GM12872 (cell line): ENCODE measurements around the gene TTC28.

Source experiments
- TF ChIP-seq, protein P1 (sequence below): IDR thresholded peaks from 3 replicates; pipeline ENCODE4 v1.5.1; 2011; ENCODE audit warnings: low read depth, mild to moderate bottlenecking, low read length, moderate library complexity; ENCODE audit not compliant: insufficient read depth

Gene TTC28

DNA sequence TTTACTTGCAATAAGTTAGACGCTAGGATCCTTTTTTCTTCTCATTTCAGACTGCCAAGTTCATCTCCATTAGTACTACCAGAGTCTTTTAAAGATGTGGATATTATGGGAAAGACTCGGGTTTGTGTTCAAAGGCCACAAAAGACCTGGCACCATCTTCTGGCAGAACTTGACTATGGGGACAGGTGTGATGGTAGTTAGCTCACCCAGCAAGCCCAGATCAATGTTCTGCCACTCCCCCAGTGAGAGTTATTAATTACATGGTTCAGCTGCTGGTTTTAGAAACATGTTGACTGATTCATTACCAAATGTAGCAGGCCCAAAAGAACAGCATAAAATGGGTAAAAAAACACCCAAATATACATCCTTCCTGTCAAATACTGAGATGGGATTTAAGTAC, 427.1 kb downstream of the TTC28 start:
- TF ChIP-seq, protein P1, sequence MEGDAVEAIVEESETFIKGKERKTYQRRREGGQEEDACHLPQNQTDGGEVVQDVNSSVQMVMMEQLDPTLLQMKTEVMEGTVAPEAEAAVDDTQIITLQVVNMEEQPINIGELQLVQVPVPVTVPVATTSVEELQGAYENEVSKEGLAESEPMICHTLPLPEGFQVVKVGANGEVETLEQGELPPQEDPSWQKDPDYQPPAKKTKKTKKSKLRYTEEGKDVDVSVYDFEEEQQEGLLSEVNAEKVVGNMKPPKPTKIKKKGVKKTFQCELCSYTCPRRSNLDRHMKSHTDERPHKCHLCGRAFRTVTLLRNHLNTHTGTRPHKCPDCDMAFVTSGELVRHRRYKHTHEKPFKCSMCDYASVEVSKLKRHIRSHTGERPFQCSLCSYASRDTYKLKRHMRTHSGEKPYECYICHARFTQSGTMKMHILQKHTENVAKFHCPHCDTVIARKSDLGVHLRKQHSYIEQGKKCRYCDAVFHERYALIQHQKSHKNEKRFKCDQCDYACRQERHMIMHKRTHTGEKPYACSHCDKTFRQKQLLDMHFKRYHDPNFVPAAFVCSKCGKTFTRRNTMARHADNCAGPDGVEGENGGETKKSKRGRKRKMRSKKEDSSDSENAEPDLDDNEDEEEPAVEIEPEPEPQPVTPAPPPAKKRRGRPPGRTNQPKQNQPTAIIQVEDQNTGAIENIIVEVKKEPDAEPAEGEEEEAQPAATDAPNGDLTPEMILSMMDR, result no peak

DNA sequence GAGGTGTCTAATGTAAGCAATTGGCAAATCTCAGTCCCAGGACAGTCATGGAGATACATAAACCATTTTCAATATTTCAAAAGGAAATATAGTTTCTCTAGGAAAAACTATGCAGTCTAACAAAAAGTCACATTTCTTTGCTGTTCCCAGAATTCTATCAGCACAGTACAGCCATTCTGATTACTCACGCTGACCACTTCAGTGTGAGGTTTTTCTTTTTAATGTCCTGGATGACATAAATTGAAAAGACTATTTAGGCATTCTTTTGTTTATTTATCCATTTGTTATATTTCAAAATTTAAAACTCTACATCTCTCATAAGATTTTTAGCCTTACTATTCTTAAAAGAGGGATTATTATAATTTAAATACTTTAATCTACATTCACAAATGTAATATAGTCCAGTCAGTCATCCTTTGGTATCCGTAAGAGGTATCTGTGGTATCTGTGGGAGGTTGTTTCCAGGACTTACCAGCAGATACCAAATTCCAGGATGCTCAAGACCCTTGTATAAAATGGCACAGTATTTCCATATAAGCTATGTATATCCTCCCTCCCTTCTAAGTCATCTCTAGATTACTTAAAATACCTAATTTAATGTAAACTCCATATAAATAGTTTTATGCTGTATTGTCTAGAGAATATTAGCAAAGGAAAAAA, 429.5 kb downstream of the TTC28 start:
- TF ChIP-seq, protein P1, result no peak

DNA sequence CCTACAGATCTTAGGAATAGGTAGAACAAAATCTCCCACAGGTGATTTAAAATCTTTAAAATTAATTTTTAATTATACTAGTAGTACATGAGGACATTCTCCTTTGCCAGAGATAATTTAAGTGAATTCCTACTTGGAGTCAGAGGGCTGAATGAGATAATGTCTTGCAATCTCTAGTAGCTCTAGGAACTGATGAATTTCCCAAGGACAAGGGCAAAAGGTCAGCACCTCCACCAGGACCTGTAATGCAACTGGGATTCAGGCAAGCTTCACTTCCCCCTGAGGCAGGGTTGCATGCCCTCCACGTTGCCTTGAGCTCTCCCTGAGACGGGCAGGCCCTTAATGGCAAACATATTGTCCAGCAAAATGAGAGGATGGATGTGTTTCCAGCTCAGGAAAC, 430.2 kb downstream of the TTC28 start:
- TF ChIP-seq, protein P1, result no peak

DNA sequence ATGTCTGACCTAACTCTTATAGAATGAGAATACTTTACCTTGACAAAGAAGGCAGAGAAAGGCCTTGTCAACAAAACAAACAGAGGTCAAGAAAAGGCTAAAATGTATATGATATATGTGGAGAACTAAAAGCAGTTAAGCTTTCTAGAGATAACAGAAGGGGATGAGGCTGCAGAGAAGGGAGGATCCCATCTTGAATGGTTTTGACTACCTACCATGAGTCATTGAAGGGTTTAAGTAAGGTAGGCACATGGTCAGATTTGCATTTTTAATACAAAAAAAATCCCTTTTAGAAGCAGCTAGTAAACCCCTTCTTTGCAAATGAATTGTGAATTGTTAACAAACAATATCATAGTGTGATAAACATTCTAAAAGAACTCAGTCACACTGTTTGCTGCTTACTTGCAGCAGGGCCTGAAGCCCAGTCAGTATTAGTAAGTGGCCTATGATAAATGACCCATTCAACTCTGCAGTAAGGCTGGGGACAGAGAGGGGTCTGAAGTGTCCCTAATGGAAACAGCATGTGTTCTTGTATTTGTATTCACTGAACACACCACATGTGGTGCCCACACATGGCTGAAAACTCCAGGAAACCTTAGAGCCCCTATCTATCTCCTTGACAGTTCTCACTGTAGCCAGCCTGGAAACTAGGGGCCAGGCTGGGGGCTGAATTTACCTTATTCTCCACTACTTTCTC, 431.8 kb downstream of the TTC28 start:
- TF ChIP-seq, protein P1, result no peak

DNA sequence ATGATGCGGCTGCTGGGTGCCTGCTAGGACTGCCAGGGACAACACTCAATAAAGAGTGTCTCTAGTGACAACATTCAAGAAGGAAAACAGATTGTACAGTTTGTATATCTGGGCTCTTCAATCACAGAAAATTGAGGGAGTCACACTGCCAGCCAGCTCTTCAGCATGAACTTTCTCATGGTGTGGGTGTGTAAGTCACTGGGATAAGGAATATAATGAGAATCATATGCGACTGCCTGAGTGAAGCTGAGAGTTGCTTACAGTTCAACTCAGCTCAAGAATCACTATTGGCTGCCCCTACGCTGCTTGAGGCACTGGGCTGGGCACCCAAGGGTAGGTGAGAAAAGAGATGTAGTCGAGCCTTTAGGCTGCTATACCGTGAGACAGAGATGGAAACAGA, 432.5 kb downstream of the TTC28 start:
- TF ChIP-seq, protein P1, result no peak

DNA sequence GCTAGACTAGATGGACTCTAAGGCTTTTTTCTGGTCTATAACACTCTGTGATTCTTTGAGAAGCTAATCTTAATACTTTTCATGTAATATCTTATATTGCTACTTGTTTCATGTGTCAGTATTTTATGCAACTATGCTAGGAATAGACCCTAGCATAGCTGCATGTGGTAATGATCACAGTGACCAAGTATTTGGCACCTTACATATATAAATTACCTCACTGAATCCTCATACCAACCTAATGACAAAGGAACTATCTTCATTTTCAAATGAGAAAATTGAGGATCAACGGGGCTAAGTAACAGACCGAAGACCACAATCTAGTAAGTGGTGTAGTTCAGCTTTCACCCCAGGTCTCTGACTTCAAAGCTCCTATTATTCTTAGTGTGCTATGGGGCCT, 433.2 kb downstream of the TTC28 start:
- TF ChIP-seq, protein P1, result no peak

DNA sequence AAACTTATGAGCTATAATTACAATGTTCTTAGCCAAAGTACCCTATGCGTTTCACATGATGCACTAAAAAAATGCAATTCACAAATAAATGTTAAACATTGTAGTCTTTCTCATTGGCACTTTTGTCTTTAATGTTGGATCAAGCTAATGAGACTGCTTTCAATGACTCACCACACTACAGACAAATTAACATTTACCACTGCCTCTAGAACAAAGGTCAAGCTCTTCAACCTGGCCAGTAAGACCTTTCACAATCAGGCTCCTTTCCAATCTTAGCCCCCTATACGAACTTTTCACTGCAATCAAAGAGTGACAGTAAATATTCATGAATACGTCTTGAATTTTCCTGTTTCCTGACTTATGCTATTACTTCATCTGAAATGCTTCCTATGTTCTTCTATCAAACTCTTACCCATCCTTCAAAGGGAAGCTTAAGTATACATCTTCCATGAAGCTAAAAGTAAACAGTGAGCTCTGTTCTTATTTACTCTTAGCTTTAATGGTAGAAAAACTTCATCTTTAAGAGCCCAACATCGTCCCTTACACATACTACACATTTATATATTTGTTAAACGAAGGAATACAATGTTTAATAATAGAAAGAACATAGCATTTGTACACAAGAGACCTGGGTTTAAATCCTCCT, 433.9 kb downstream of the TTC28 start:
- TF ChIP-seq, protein P1, result no peak
